Activated CD4-positive, CD25-positive, alpha-beta regulatory T cell treated with anti-CD3 and anti-CD28 coated beads, Interleukin-2, amount 50 U/mL, for 24 hours (primary cell): ENCODE results near the gene MC2R.
"Not testable (repeated sequence)": the region's sequence is repeated elsewhere in the genome, so short reads cannot be mapped to it uniquely, and the experiment has no call there.

Source experiments
- ATAC-seq, 2 donors: fragments of 150-1000 bp; cut with Tn5 transposase; one replicate each; pipeline ENCODE4 v1.10.0; 2021; ENCODE audit warnings: mild to moderate bottlenecking in 1 of 2, moderate library complexity in 1 of 2

MC2R gene

GRCh38 chr18:13892098-13892497, 23.2 kb downstream of the MC2R start:
- ATAC-seq, result no peak

- ATAC-seq, result no peak
These were observed 24.5 kb downstream of the MC2R start for GRCh38 chr18:13890761-13891361.

- no peak for ATAC-seq
These were observed 25.7 kb downstream of the MC2R start for GRCh38 chr18:13889671-13890070.

GRCh38 chr18:13888191-13888716, 27.1 kb downstream of the MC2R start:
- no peak for ATAC-seq

- no peak for ATAC-seq
These were observed 30.3 kb downstream of the MC2R start for GRCh38 chr18:13885009-13885408.

GRCh38 chr18:13879937-13880336, 35.4 kb downstream of the MC2R start:
- no peak for ATAC-seq

- ATAC-seq, result no peak
These were observed 35.8 kb downstream of the MC2R start for GRCh38 chr18:13879492-13879891.

- ATAC-seq, result no peak
These were observed 36.5 kb downstream of the MC2R start for GRCh38 chr18:13878857-13879256.

- ATAC-seq, result no peak
These were observed 38.2 kb downstream of the MC2R start for GRCh38 chr18:13877157-13877556.

- ATAC-seq, result no peak
These were observed 40.8 kb downstream of the MC2R start for GRCh38 chr18:13874558-13874957.

GRCh38 chr18:13872932-13873331, 42.4 kb downstream of the MC2R start:
- no peak for ATAC-seq

- ATAC-seq, result no peak
These were observed 43.0 kb downstream of the MC2R start for GRCh38 chr18:13872373-13872772.

- ATAC-seq, result no peak
These were observed 43.6 kb downstream of the MC2R start for GRCh38 chr18:13871701-13872100.

GRCh38 chr18:13868501-13869271, 46.6 kb downstream of the MC2R start:
- no peak for ATAC-seq

GRCh38 chr18:13862898-13863297, 52.4 kb downstream of the MC2R start:
- not testable (repeated sequence) for ATAC-seq

GRCh38 chr18:13849791-13850190, 65.5 kb downstream of the MC2R start:
- no peak for ATAC-seq

GRCh38 chr18:13836559-13836958, 78.8 kb downstream of the MC2R start:
- no peak for ATAC-seq

- ATAC-seq, result no peak
These were observed 80.1 kb downstream of the MC2R start for GRCh38 chr18:13835202-13835601.

- ATAC-seq, result no peak
These were observed 80.8 kb downstream of the MC2R start for GRCh38 chr18:13834496-13835015.
